SK-N-SH (cell line): ENCODE measurements around the gene GALK2. TPM values are rescaled to one million over a fixed set of nuclear protein-coding genes. Genes with fewer than 3 reads are reported as not detected.

Experiments used
- CTCF ChIA-PET: fragments of 300-600, 350-600 bp; formaldehyde crosslinking; extraction: SDS; loops from one replicate; lab custom pipeline; 2021; lab: Yijun Ruan, JAX
- POLR2A ChIA-PET: fragments of 350-600 bp; sonication (Branson Sonifier 250); formaldehyde crosslinking; extraction: SDS; loops from one replicate; lab custom pipeline; 2020; ENCODE audit warnings: antibody characterized with exemption, inconsistent platforms; lab: Yijun Ruan, JAX
- DNase-seq: peaks from one replicate; pipeline ENCODE4 v3.0.0; 2012
- H2AFZ ChIP-seq: fragments of 200-600 bp; sonication (generic); 2 replicates; pipeline ENCODE4 v1.8.1; 2016; ENCODE audit warnings: antibody characterized with exemption, mild to moderate bottlenecking, low read depth
- H3F3A ChIP-seq: fragments of 200-600 bp; sonication (generic); replicated peaks from 2 replicates; pipeline ENCODE3; 2016; ENCODE audit warnings: antibody characterized with exemption, mild to moderate bottlenecking; ENCODE audit not compliant: insufficient read depth
- H3K27ac ChIP-seq, 2 experiments: fragments of 200-500 bp in 1 of 2; fragments of 200-600 bp in 1 of 2; sonication (Bioruptor generic) in 1 of 2; sonication (generic), shearing (Covaris generic) in 1 of 2; 2 replicates each; pipeline versions ENCODE4 v1.5.1 to v1.6.1; 2014 to 2016; ENCODE audit warnings: low read depth in 2 of 2, inconsistent platforms in 1 of 2, low read length in 1 of 2, mild to moderate bottlenecking in 1 of 2, mixed read lengths in 1 of 2
- H3K27me3 ChIP-seq: fragments of 200-600 bp; sonication (generic), shearing (Covaris generic); 2 replicates; pipeline ENCODE4 v1.6.1; 2016; ENCODE audit warnings: mixed run types; ENCODE audit not compliant: insufficient read depth
- H3K36me3 ChIP-seq, 2 experiments: fragments of 200-500 bp in 1 of 2; fragments of 200-600 bp in 1 of 2; sonication (Bioruptor generic) in 1 of 2; sonication (generic) in 1 of 2; replicated peaks in 1 of 2; 2 replicates each; pipeline versions ENCODE3 to v1.5.1; 2014 to 2016; ENCODE audit warnings: low read length in 1 of 2, mild to moderate bottlenecking in 1 of 2; ENCODE audit not compliant: insufficient read depth in 2 of 2, control insufficient read depth in 1 of 2
- H3K4me1 ChIP-seq, 2 experiments: fragments of 200-500 bp in 1 of 2; fragments of 200-600 bp in 1 of 2; sonication (Bioruptor generic) in 1 of 2; sonication (generic), shearing (Covaris generic) in 1 of 2; 2 replicates each; pipeline versions ENCODE4 v1.5.1 to v1.6.1; 2014 to 2016; ENCODE audit warnings: low read depth in 1 of 2, low read length in 1 of 2, mixed run types in 1 of 2; ENCODE audit not compliant: insufficient read depth in 2 of 2, control insufficient read depth in 1 of 2
- H3K4me2 ChIP-seq: fragments of 200-600 bp; sonication (generic), shearing (Covaris generic); 2 replicates; pipeline ENCODE4 v1.6.1; 2017; ENCODE audit warnings: mixed run types
- H3K4me3 ChIP-seq, 2 experiments: fragments of 200-500 bp in 1 of 2; fragments of 200-600 bp in 1 of 2; sonication (Bioruptor generic) in 1 of 2; sonication (generic), shearing (Covaris generic) in 1 of 2; 2 replicates each; pipeline versions ENCODE4 v1.5.1 to v1.8.1; 2014 to 2016; ENCODE audit warnings: low read depth in 2 of 2, inconsistent platforms in 1 of 2, low read length in 1 of 2, mild to moderate bottlenecking in 1 of 2, mixed read lengths in 1 of 2, moderate library complexity in 1 of 2
- H3K79me2 ChIP-seq: fragments of 200-600 bp; sonication (generic); 2 replicates; pipeline ENCODE4 v1.8.1; 2017; ENCODE audit warnings: mild to moderate bottlenecking; ENCODE audit not compliant: insufficient read depth
- H3K9ac ChIP-seq: fragments of 200-600 bp; sonication (generic); 2 replicates; pipeline ENCODE4 v1.6.1; 2017; ENCODE audit warnings: mixed run types
- H3K9me2 ChIP-seq: fragments of 200-600 bp; sonication (generic); 2 replicates; pipeline ENCODE4 v1.6.1; 2017; ENCODE audit warnings: mixed run types
- H3K9me3 ChIP-seq: fragments of 200-600 bp; sonication (generic); 2 replicates; pipeline ENCODE4 v1.6.1; 2017; ENCODE audit warnings: mixed run types, mild to moderate bottlenecking, moderate library complexity
- H4K20me1 ChIP-seq: fragments of 200-600 bp; sonication (generic); 2 replicates; pipeline ENCODE4 v1.6.1; 2017; ENCODE audit warnings: mild to moderate bottlenecking, mixed run types; ENCODE audit not compliant: insufficient read depth
- CHD2 ChIP-seq: fragments of 150-350 bp; IDR thresholded peaks from 2 replicates; pipeline ENCODE4 v1.6.1; 2018; ENCODE audit warnings: low read length; ENCODE audit not compliant: partially characterized antibody
- ELF1 ChIP-seq: IDR thresholded peaks from 2 replicates; pipeline ENCODE4 v1.4.0; 2012
- EP300 ChIP-seq, 2 experiments: IDR thresholded peaks; 2 replicates each; pipeline versions ENCODE4 v1.4.0 to v1.6.1; 2012; ENCODE audit warnings: borderline replicate concordance in 1 of 2, low read depth in 1 of 2, low read length in 1 of 2
- EZH2phosphoT487 ChIP-seq: fragments of 200-600 bp; sonication (generic); IDR thresholded peaks from 2 replicates; pipeline ENCODE4 v1.6.1; 2017; ENCODE audit warnings: low read depth, mixed run types, mild to moderate bottlenecking, antibody characterized with exemption, moderate library complexity, borderline replicate concordance
- FOSL2 ChIP-seq: IDR thresholded peaks from 2 replicates; pipeline ENCODE4 v1.4.0; 2012; ENCODE audit warnings: low read depth, mild to moderate bottlenecking, moderate library complexity, borderline replicate concordance
- NFIC ChIP-seq: IDR thresholded peaks from 2 replicates; pipeline ENCODE4 v1.4.0; 2012; ENCODE audit warnings: borderline replicate concordance
- NRF1 ChIP-seq: IDR thresholded peaks from 2 replicates; pipeline ENCODE4 v1.6.1; 2012; ENCODE audit warnings: low read depth, mild to moderate bottlenecking, low read length
- POLR2AphosphoS5 ChIP-seq: IDR thresholded peaks from 2 replicates; pipeline ENCODE4 v1.6.1; 2012; ENCODE audit warnings: low read depth, low read length
- RAD21 ChIP-seq: IDR thresholded peaks from 2 replicates; pipeline ENCODE4 v1.6.1; 2012; ENCODE audit warnings: mild to moderate bottlenecking, low read length
- RCOR1 ChIP-seq: fragments of 150-350 bp; IDR thresholded peaks from 2 replicates; pipeline ENCODE4 v1.6.1; 2017; ENCODE audit warnings: antibody characterized with exemption, low read length
- RFX5 ChIP-seq: IDR thresholded peaks from 2 replicates; pipeline ENCODE4 v1.6.1; 2012; ENCODE audit warnings: mild to moderate bottlenecking, improper control_type of control experiment, low read length
- SIN3A ChIP-seq: IDR thresholded peaks from 2 replicates; pipeline ENCODE4 v1.6.1; 2012; ENCODE audit warnings: low read depth, mild to moderate bottlenecking, low read length, moderate library complexity, borderline replicate concordance
- TCF12 ChIP-seq: IDR thresholded peaks from 2 replicates; pipeline ENCODE4 v1.4.0; 2012
- TEAD4 ChIP-seq: IDR thresholded peaks from 2 replicates; pipeline ENCODE4 v1.4.0; 2012; ENCODE audit warnings: mild to moderate bottlenecking, borderline replicate concordance; ENCODE audit not compliant: insufficient read depth
- YY1 ChIP-seq: IDR thresholded peaks from 2 replicates; pipeline ENCODE4 v1.4.0; 2012; ENCODE audit warnings: low read depth, mild to moderate bottlenecking
- WGBS: methylation state at CpG from one replicate; pipeline ENCODE4 v1.1.6; 2017; ENCODE audit warnings: low lambda C conversion rate; 5-methylcytosine and 5-hydroxymethylcytosine counted together
- polyA plus RNA-seq, 3 experiments: library from polyadenylated mRNA; depleted of rRNA; stranded (reverse); fragments of >200 nt; gene quantifications; 2 replicates each; pipeline ENCODE4 v1.2.3, GENCODE V29; 2012
- TF ChIP-seq, protein P1 (sequence below): fragments of 150-350 bp; IDR thresholded peaks from 2 replicates; pipeline ENCODE4 v1.6.1; 2016; ENCODE audit warnings: mild to moderate bottlenecking, low read depth, low read length
- TF ChIP-seq, protein P2 (sequence below): IDR thresholded peaks from 2 replicates; pipeline ENCODE4 v1.4.0; 2012; ENCODE audit warnings: low read depth, borderline replicate concordance
- TF ChIP-seq, protein P3 (sequence below): IDR thresholded peaks from 2 replicates; pipeline ENCODE4 v1.4.0; 2012; ENCODE audit warnings: low read depth, borderline replicate concordance
- TF ChIP-seq, protein P4 (sequence below): fragments of 150-350 bp; IDR thresholded peaks from 2 replicates; pipeline ENCODE4 v1.6.1; 2017; ENCODE audit warnings: antibody characterized with exemption, low read length, low read depth, borderline replicate concordance
- TF ChIP-seq, protein P5 (sequence below): IDR thresholded peaks from 2 replicates; pipeline ENCODE4 v1.4.0; 2012; ENCODE audit warnings: low read depth

Gene GALK2
- polyA plus RNA-seq, 1 of the 3 experiments (the other 2 are of a cell fraction), result 19.0 TPM

DNA sequence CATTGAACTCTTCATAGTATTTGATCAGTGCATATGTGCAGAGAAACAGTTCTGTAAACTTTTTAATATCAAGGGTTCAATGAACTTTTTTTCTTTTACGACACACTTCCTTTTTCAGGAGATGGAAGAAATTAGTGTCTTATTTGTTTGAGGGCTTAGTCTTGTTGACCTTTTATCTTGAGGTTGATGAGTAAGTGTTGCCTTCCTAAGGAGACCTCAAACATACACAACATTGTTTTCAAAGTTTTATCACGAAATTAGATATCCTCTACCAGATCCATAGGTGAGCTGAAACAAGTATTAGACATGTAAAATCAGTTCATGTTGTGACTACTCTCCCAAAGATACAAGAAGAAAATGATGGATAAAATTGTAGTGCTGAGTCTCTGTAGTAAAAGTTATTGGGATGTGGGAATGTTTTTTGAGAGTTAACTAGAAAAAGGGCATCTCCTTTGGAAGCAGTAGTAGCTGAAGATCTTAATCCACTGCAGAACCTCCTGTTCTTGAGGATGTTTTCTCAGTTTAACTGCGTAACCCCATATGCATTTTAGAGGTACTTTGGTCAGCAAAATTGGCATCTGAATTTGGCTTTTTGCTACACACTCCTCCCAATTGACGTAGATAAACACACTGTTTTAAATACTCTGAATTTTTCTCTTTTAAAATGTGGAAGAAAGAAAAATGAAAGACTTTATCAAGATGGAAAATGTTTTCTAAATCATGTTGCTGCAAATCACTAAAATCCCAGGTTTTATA lies 116.8 kb downstream of the GALK2 start:
- 86% methylated on average over 4 of the region's 4 CpGs for WGBS
- no peaks in the 10 kb centered on the region for H3K27me3 ChIP-seq
- H3K4me1 ChIP-seq, result peaks cover 0 to 19% of the 10 kb centered on the region in 2 experiments; a peak in 2 of 4 replicates
- no peaks in the 10 kb centered on the region for H3K9me3 ChIP-seq
- CTCF ChIA-PET, result no interaction called here
- no peak for DNase-seq
- H2AFZ ChIP-seq, result no peak overlapping the region
- peaks cover 0 to 4% of the 10 kb centered on the region in 2 experiments for H3K36me3 ChIP-seq
- no peaks in the 10 kb centered on the region for H3K9me2 ChIP-seq
- TF ChIP-seq POLR2AphosphoS5 (no peak), TEAD4 (no peak), CHD2 (no peak), FOSL2 (no peak), RAD21 (no peak), RCOR1 (no peak), SIN3A (no peak), YY1 (no peak), TCF12 (no peak), EZH2phosphoT487 (no peak)
- TF ChIP-seq, protein P1, sequence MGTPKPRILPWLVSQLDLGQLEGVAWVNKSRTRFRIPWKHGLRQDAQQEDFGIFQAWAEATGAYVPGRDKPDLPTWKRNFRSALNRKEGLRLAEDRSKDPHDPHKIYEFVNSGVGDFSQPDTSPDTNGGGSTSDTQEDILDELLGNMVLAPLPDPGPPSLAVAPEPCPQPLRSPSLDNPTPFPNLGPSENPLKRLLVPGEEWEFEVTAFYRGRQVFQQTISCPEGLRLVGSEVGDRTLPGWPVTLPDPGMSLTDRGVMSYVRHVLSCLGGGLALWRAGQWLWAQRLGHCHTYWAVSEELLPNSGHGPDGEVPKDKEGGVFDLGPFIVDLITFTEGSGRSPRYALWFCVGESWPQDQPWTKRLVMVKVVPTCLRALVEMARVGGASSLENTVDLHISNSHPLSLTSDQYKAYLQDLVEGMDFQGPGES, result no peak
- TF ChIP-seq, protein P2, sequence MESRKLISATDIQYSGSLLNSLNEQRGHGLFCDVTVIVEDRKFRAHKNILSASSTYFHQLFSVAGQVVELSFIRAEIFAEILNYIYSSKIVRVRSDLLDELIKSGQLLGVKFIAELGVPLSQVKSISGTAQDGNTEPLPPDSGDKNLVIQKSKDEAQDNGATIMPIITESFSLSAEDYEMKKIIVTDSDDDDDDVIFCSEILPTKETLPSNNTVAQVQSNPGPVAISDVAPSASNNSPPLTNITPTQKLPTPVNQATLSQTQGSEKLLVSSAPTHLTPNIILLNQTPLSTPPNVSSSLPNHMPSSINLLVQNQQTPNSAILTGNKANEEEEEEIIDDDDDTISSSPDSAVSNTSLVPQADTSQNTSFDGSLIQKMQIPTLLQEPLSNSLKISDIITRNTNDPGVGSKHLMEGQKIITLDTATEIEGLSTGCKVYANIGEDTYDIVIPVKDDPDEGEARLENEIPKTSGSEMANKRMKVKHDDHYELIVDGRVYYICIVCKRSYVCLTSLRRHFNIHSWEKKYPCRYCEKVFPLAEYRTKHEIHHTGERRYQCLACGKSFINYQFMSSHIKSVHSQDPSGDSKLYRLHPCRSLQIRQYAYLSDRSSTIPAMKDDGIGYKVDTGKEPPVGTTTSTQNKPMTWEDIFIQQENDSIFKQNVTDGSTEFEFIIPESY, result no peak
- TF ChIP-seq, protein P3, sequence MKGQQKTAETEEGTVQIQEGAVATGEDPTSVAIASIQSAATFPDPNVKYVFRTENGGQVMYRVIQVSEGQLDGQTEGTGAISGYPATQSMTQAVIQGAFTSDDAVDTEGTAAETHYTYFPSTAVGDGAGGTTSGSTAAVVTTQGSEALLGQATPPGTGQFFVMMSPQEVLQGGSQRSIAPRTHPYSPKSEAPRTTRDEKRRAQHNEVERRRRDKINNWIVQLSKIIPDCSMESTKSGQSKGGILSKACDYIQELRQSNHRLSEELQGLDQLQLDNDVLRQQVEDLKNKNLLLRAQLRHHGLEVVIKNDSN, result no peak
- peaks cover 7% of the 10 kb centered on the region for H3F3A ChIP-seq
- H3K79me2 ChIP-seq, result no peaks in the 10 kb centered on the region
- H3K27ac ChIP-seq, result no peak overlapping the region
- no peaks in the 10 kb centered on the region for H4K20me1 ChIP-seq
- POLR2A ChIA-PET, result no interaction called here
- H3K4me3 ChIP-seq, result no peak overlapping the region
- H3K9ac ChIP-seq, result no peak overlapping the region
- no peak overlapping the region for H3K4me2 ChIP-seq

DNA sequence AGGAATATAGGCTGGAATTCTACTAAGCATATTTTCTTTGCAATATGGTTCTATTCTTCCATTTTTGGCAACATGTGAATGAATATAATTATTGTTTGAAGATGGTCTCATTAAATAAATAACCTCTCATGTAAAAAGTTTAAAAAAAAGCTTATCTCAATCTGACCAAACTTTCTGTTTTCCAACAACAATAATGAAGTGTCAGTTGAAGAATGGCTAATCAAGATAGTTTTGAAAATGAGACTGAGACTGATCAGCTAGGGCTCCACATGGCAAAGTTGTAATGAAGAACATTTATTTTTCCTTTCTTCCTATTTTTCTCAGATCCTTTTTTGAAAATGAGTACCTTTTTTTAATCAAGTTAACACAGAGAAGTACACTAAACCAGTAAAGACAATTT lies 117.4 kb downstream of the GALK2 start:
- no peaks in the 10 kb centered on the region for H3K9me3 ChIP-seq
- TF ChIP-seq NRF1 (no peak), RCOR1 (no peak), RAD21 (no peak), TEAD4 (no peak), FOSL2 (no peak), EP300 (IDR thresholded peaks at IDR 0.05; ENCODE audit: borderline replicate concordance in 1 of 2, low read depth in 1 of 2, low read length in 1 of 2) (no peak), SIN3A (no peak), TCF12 (no peak), NFIC (no peak), RFX5 (no peak), ELF1 (no peak)
- TF ChIP-seq, protein P4, sequence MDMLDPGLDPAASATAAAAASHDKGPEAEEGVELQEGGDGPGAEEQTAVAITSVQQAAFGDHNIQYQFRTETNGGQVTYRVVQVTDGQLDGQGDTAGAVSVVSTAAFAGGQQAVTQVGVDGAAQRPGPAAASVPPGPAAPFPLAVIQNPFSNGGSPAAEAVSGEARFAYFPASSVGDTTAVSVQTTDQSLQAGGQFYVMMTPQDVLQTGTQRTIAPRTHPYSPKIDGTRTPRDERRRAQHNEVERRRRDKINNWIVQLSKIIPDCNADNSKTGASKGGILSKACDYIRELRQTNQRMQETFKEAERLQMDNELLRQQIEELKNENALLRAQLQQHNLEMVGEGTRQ, result no peak
- TF ChIP-seq, protein P5, sequence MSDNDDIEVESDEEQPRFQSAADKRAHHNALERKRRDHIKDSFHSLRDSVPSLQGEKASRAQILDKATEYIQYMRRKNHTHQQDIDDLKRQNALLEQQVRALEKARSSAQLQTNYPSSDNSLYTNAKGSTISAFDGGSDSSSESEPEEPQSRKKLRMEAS, result no peak
- peaks cover 2% of the 10 kb centered on the region for H3F3A ChIP-seq
- no peak overlapping the region for H3K4me3 ChIP-seq
- no peaks in the 10 kb centered on the region for H3K79me2 ChIP-seq
- H3K4me2 ChIP-seq, result no peak overlapping the region
- H3K4me1 ChIP-seq, result peaks cover 0 to 19% of the 10 kb centered on the region in 2 experiments; a peak in 2 of 4 replicates
- H4K20me1 ChIP-seq, result no peaks in the 10 kb centered on the region
- no peak overlapping the region for H2AFZ ChIP-seq
- no peak overlapping the region for H3K27ac ChIP-seq
- H3K36me3 ChIP-seq, result peaks cover under 1 to 4% of the 10 kb centered on the region in 2 experiments
- DNase-seq, result no peak
- POLR2A ChIA-PET, result no interaction called here
- CTCF ChIA-PET, result interaction anchor here (1.4 kb wide), 1 partner anchor 52 kb away, joined by 3 read pairs; no protein-coding TSS in a partner anchor
- H3K9me2 ChIP-seq, result no peaks in the 10 kb centered on the region
- no peaks in the 10 kb centered on the region for H3K27me3 ChIP-seq
- no peak overlapping the region for H3K9ac ChIP-seq
